ENCODE measurements around the gene SUMF1. TPM values are rescaled to one million over a fixed set of nuclear protein-coding genes. Genes with fewer than 3 reads are reported as not detected.
"Not testable (repeated sequence)": the region's sequence is repeated elsewhere in the genome, so short reads cannot be mapped to it uniquely, and the experiment has no call there.

SUMF1 gene
- total RNA-seq, 4 donors from 2014 or later, result 29.1 to 65.9 (median 48.0) TPM

- H3K36me3 ChIP-seq, result no peaks in the 10 kb centered on the region
- no peak overlapping the region for H3K4me3 ChIP-seq
- peaks cover 8 to 18% (median 8%) of the 10 kb centered on the region in 3 donors for H3K4me1 ChIP-seq
- WGBS, 2 donors, result 87 to 93% methylated on average over 1 of the region's 1 CpG
- no peaks in the 10 kb centered on the region for H3K27me3 ChIP-seq
- no peak for DNase-seq
- TF ChIP-seq CTCF (IDR thresholded peaks at IDR 0.05), result no peak
- no peak for TF ChIP-seq POLR2A (IDR thresholded peaks at IDR 0.05)
- intact Hi-C loops (cut with DNase I), result no loop called here
- H3K9me3 ChIP-seq, result no peaks in the 10 kb centered on the region
- H3K27ac ChIP-seq, result no peak overlapping the region
These were observed 2.5 kb downstream of the SUMF1 start for GRCh38 chr3:4464576-4464975.

DNA sequence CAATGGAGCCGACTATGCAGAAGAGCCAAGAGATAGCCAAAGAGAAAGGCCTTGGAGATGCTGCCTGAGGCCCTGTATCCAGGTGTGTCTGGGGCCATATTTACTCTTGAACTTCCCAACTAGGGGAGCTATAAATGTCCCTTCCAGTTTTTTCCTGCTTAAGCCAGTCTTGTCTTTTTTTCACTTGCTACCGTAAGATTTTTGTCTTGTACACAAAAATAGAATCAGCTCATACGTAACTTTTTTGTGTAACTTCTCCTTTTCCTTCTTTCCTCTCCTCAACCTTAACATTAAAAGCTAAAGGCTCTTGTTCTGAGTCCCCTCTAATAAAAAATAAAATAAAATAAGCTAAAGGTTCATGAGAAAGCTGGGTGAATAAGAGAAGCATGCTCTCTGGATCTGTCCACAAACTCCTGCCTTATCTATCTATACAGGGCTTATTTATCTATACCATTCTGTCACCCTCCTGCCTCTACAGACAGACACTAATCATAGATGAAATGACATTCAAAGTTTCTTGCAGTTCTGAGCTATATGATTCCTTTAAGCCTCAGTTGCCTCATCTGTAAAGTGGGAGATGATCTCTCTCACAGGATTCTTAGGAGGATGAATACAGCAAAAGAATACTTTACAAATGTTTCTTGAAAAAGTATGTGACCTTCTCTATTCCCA lies 4.6 kb downstream of the SUMF1 start:
- H3K4me3 ChIP-seq, result no peak overlapping the region
- no peaks in the 10 kb centered on the region for H3K27me3 ChIP-seq
- no peaks in the 10 kb centered on the region for H3K9me3 ChIP-seq
- no peak overlapping the region for H3K27ac ChIP-seq
- DNase-seq, result no peak
- H3K36me3 ChIP-seq, result no peaks in the 10 kb centered on the region
- intact Hi-C loops (cut with DNase I), result no loop called here
- no peak for TF ChIP-seq CTCF (IDR thresholded peaks at IDR 0.05)
- TF ChIP-seq POLR2A (IDR thresholded peaks at IDR 0.05), result no peak
- 89% methylated on average over 3 of the region's 3 CpGs for WGBS, 2 donors
- H3K4me1 ChIP-seq, result peaks cover 8 to 15% (median 8%) of the 10 kb centered on the region in 3 donors

DNA sequence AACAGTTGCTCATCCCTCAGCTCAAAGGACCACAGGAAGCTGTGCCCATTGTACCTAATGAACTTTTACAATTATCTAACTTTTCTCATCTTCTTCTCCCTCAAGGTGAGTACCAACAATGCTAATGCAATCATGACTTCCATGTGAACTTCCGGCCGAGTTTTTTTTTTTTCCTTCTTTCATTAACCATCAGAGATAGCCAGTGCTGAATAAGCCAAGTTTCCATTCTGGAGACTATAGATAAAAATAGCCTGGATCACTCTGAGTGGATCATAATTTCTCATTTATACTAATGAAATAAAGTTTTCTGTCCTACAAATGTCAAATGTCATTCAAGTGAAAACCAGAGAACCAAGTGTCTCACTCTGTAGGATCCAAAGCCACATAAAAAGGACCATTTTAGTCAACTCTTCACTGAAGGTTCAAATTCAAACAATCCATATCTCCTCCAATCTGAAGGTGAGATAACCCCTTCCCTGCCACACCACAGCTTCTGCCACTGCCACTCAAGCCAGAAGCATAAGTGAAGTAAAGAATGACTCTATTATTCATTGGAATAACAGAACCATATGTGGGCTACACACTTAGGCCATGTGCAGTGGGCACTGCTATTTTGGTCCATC lies 5.5 kb downstream of the SUMF1 start:
- 75 to 96% methylated on average over 2 of the region's 2 CpGs for WGBS, 2 donors
- Histone ChIP-seq H3K9me3 (no peaks in the 10 kb centered on the region), H3K4me1 (peaks cover 8 to 10% (median 8%) of the 10 kb centered on the region in 3 donors), H3K4me3 (no peak overlapping the region), H3K27ac (no peak overlapping the region), H3K27me3 (no peaks in the 10 kb centered on the region), H3K36me3 (no peaks in the 10 kb centered on the region)
- TF ChIP-seq CTCF (IDR thresholded peaks at IDR 0.05) (no peak), POLR2A (IDR thresholded peaks at IDR 0.05) (no peak)
- no peak for DNase-seq
- intact Hi-C loops (cut with DNase I), result no loop called here

DNA sequence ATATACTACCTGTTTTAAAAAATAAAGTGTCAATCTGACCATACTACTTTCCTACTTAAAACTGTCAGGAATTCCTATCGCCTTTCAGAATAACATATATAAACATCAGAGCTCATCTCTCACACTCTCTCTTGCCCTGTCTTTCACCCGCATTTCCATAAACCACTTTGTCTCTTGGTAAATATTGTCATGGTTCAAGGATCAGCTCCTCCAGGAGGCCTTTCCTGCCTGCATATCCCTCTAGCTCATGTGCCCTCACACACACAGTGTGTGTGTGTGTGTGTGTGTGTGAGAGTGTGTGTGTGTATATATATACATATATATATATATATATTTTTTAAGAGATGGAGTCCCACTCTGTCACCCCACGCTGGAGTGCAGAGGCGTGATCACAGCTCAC lies 6.7 kb downstream of the SUMF1 start:
- no peak overlapping the region for H3K4me3 ChIP-seq
- TF ChIP-seq POLR2A (IDR thresholded peaks at IDR 0.05) (no peak), CTCF (IDR thresholded peaks at IDR 0.05) (no peak)
- H3K9me3 ChIP-seq, result no peaks in the 10 kb centered on the region
- no peaks in the 10 kb centered on the region for H3K36me3 ChIP-seq
- no peaks in the 10 kb centered on the region for H3K27me3 ChIP-seq
- intact Hi-C loops (cut with DNase I), result no loop called here
- WGBS, 2 donors, result 93 to 95% methylated on average over 4 of the region's 4 CpGs
- no peak overlapping the region for H3K27ac ChIP-seq
- DNase-seq, result no peak
- H3K4me1 ChIP-seq, result no peaks in the 10 kb centered on the region

- 90 to 92% methylated on average over 3 of the region's 3 CpGs for WGBS, 2 donors
- no peak overlapping the region for H3K4me3 ChIP-seq
- no peak for DNase-seq
- H3K9me3 ChIP-seq, result no peaks in the 10 kb centered on the region
- no peaks in the 10 kb centered on the region for H3K27me3 ChIP-seq
- intact Hi-C loops (cut with DNase I), result no loop called here
- no peaks in the 10 kb centered on the region for H3K36me3 ChIP-seq
- TF ChIP-seq CTCF (IDR thresholded peaks at IDR 0.05), result no peak
- TF ChIP-seq POLR2A (IDR thresholded peaks at IDR 0.05), result no peak
- H3K4me1 ChIP-seq, result no peaks in the 10 kb centered on the region
- H3K27ac ChIP-seq, result no peak overlapping the region
These were observed 8.1 kb downstream of the SUMF1 start for GRCh38 chr3:4458961-4459360.

GRCh38 chr3:4456780-4457179 lies 10.3 kb downstream of the SUMF1 start:
- H3K36me3 ChIP-seq; H3K4me1 ChIP-seq; H3K27ac ChIP-seq; H3K27me3 ChIP-seq; H3K4me3 ChIP-seq; DNase-seq; intact Hi-C loops (cut with DNase I); H3K9me3 ChIP-seq: not testable (repeated sequence)
- 91 to 92% methylated on average over 14 of the region's 14 CpGs for WGBS, 2 donors
